Liver (tissue), 9 donors: ENCODE data around the gene C2. TPM values are rescaled to one million over a fixed set of nuclear protein-coding genes. Genes with fewer than 3 reads are reported as not detected.

Experiments
- DNase-seq: peaks from one replicate; pipeline ENCODE4 v3.0.0-alpha.2; 2017; ENCODE audit warnings: low spot score
- H3K27ac ChIP-seq, 2 donors: one replicate each; pipeline ENCODE4 v1.7.0; 2013; ENCODE audit warnings: inconsistent platforms in 2 of 2, low read length in 2 of 2, control low read depth in 1 of 2, low read depth in 1 of 2, mild to moderate bottlenecking in 1 of 2
- H3K27me3 ChIP-seq, 4 donors: one replicate each; pipeline versions ENCODE4 v1.6.1 to v1.7.0; 2013; ENCODE audit warnings: low read length in 3 of 4, inconsistent platforms in 1 of 4, mild to moderate bottlenecking in 1 of 4, moderate library complexity in 1 of 4; ENCODE audit not compliant: control insufficient read depth in 4 of 4, insufficient read depth in 4 of 4
- H3K36me3 ChIP-seq, 4 donors: one replicate each; pipeline versions ENCODE4 v1.6.1 to v1.7.0; 2013; ENCODE audit warnings: low read length in 3 of 4, mild to moderate bottlenecking in 3 of 4, low read depth in 1 of 4, moderate library complexity in 1 of 4; ENCODE audit not compliant: control insufficient read depth in 4 of 4, insufficient read depth in 3 of 4
- H3K4me1 ChIP-seq, 4 donors: one replicate each; pipeline versions ENCODE4 v1.6.1 to v1.7.0; 2013; ENCODE audit warnings: low read length in 3 of 4, mild to moderate bottlenecking in 3 of 4, moderate library complexity in 1 of 4; ENCODE audit not compliant: control insufficient read depth in 4 of 4, insufficient read depth in 4 of 4
- H3K4me3 ChIP-seq, 3 donors: one replicate each; pipeline versions ENCODE4 v1.6.1 to v1.7.0; 2013; ENCODE audit warnings: low read length in 3 of 3, control low read depth in 1 of 3, low read depth in 1 of 3, mild to moderate bottlenecking in 1 of 3
- H3K9ac ChIP-seq, 2 donors: one replicate each; pipeline ENCODE4 v1.7.0; 2013; ENCODE audit warnings: low read length in 2 of 2, mild to moderate bottlenecking in 2 of 2, moderate library complexity in 2 of 2, control low read depth in 1 of 2, low read depth in 1 of 2
- H3K9me3 ChIP-seq, 4 donors: one replicate each; pipeline versions ENCODE4 v1.6.1 to v1.7.0; 2013; ENCODE audit warnings: low read length in 3 of 4; ENCODE audit not compliant: control insufficient read depth in 4 of 4
- CTCF ChIP-seq: fragments of 150-350 bp; IDR thresholded peaks from 2 replicates; pipeline ENCODE4 v1.5.1; 2017; ENCODE audit warnings: improper control_type of control experiment, low read depth, low read length; ENCODE audit not compliant: missing input control
- EGR1 ChIP-seq, 2 donors: IDR thresholded peaks; 2 replicates each; pipeline ENCODE4 v1.6.1; 2016 to 2018; ENCODE audit warnings: antibody characterized with exemption in 2 of 2, low read depth in 2 of 2
- FOXA1 ChIP-seq: IDR thresholded peaks from 2 replicates; pipeline ENCODE4 v1.6.1; 2016; ENCODE audit warnings: antibody characterized with exemption
- GABPA ChIP-seq, 2 donors: IDR thresholded peaks in 1 of 2; conservative IDR thresholded peaks in 1 of 2; 2 replicates each; pipeline ENCODE4 v1.6.1; 2016; ENCODE audit warnings: antibody characterized with exemption in 2 of 2, mild to moderate bottlenecking in 1 of 2, moderate library complexity in 1 of 2
- MAX ChIP-seq: IDR thresholded peaks from 2 replicates; pipeline ENCODE4 v1.6.1; 2016; ENCODE audit warnings: antibody characterized with exemption
- NR2F2 ChIP-seq: IDR thresholded peaks from 2 replicates; pipeline ENCODE4 v1.6.1; 2016; ENCODE audit warnings: antibody characterized with exemption
- RAD21 ChIP-seq, 2 donors: IDR thresholded peaks; 2 replicates each; pipeline ENCODE4 v1.6.1; 2016; ENCODE audit warnings: antibody characterized with exemption in 2 of 2, mild to moderate bottlenecking in 2 of 2
- RXRA ChIP-seq, 2 donors: IDR thresholded peaks; 2 replicates each; pipeline ENCODE4 v1.6.1; 2017 to 2018; ENCODE audit warnings: antibody characterized with exemption in 2 of 2, mild to moderate bottlenecking in 1 of 2
- SP1 ChIP-seq: IDR thresholded peaks from 2 replicates; pipeline ENCODE4 v1.6.1; 2018; ENCODE audit warnings: antibody characterized with exemption, mild to moderate bottlenecking
- TAF1 ChIP-seq: conservative IDR thresholded peaks from 2 replicates; pipeline ENCODE4 v1.6.1; 2016; ENCODE audit warnings: antibody characterized with exemption, mild to moderate bottlenecking
- YY1 ChIP-seq: IDR thresholded peaks from 2 replicates; pipeline ENCODE4 v1.6.1; 2016; ENCODE audit warnings: antibody characterized with exemption, mild to moderate bottlenecking
- ZBTB33 ChIP-seq: IDR thresholded peaks from 2 replicates; pipeline ENCODE4 v1.6.1; 2016; ENCODE audit warnings: antibody characterized with exemption
- WGBS: extraction: QIAGEN DNeasy Blood & Tissue Kit; methylation state at CpG from one replicate; pipeline ENCODE4 v1.1.7; 2013; 5-methylcytosine and 5-hydroxymethylcytosine counted together
- polyA plus RNA-seq, 2 donors: library from polyadenylated mRNA; stranded (reverse) in 1 of 2; unstranded in 1 of 2; fragments of 200-250 nt in 1 of 2; fragments of >200 nt in 1 of 2; fragmentation: Nextera tagmentation in 1 of 2; extraction: Ambion mirVana in 1 of 2; gene quantifications; one replicate each; pipeline versions ENCODE4 v1.2.1 to v1.2.3, GENCODE V29; 2013 to 2015
- total RNA-seq, 2 donors: library from RNA; depleted of rRNA; stranded (reverse); fragments of >200 nt; gene quantifications; one replicate each; pipeline ENCODE4 v1.2.3, GENCODE V29; 2014
- donor health status: healthy.
- donor health status: healthy.
- donor health status: healthy.
- donor health status: healthy.
- donor health status: healthy.

Gene C2
- total and polyA plus RNA-seq, 4 donors: 212 to 522 (median 397) TPM

- Histone ChIP-seq H3K9me3 (no peaks in the 10 kb centered on the region), H3K27ac (peak overlapping the region; percentile 71 to 93), H3K9ac (peak overlapping the region; percentile 80 to 96), H3K4me3 (peak overlapping the region; percentile 64 to 97 (median 81)), H3K27me3 (no peaks in the 10 kb centered on the region), H3K36me3 (peaks cover 2 to 58% (median 45%) of the 10 kb centered on the region in 4 donors), H3K4me1 (peaks cover 7 to 59% (median 34%) of the 10 kb centered on the region in 4 donors)
- DNase-seq: no peak
- TF ChIP-seq NR2F2 (peak; percentile 60), RXRA (IDR thresholded peaks at IDR 0.05) (peak in 1 of 2 donors; percentile 29), YY1 (no peak)
- 41% methylated on average over 24 of the region's 24 CpGs for WGBS
These were observed 19.7 kb downstream of the C2 start for GRCh38 chr6:31947070-31947675.

- TF ChIP-seq SP1 (peak; percentile 4), CTCF (no peak)
- H3K27ac ChIP-seq: peak overlapping the region; percentile 71 to 93
- H3K9me3 ChIP-seq: no peaks in the 10 kb centered on the region
- no peak for DNase-seq
- H3K27me3 ChIP-seq: no peaks in the 10 kb centered on the region
- peaks cover 7 to 53% (median 34%) of the 10 kb centered on the region in 4 donors for H3K4me1 ChIP-seq
- 81% methylated on average over 4 of the region's 4 CpGs for whole genome bisulfite sequencing
- peak overlapping the region in 1 of 2 donors; percentile 96 for H3K9ac ChIP-seq
- H3K4me3 ChIP-seq: peak overlapping the region; percentile 64 to 97 (median 81)
- peaks cover 2 to 52% (median 42%) of the 10 kb centered on the region in 4 donors for H3K36me3 ChIP-seq
These were observed 20.3 kb downstream of the C2 start for GRCh38 chr6:31947864-31948263.

- H3K27ac ChIP-seq: peak overlapping the region; percentile 71 to 93
These were observed 20.8 kb downstream of the C2 start for GRCh38 chr6:31948306-31948705.

GRCh38 chr6:31948753-31949413, 21.4 kb downstream of the C2 start:
- Histone ChIP-seq H3K9me3 (no peaks in the 10 kb centered on the region), H3K27ac (peak overlapping the region; percentile 71 to 93), H3K9ac (no peak overlapping the region), H3K4me1 (peaks cover 7 to 43% (median 28%) of the 10 kb centered on the region in 4 donors), H3K27me3 (no peaks in the 10 kb centered on the region), H3K4me3 (peak overlapping the region in 1 of 3 donors; percentile 81), H3K36me3 (peaks cover 4 to 52% (median 43%) of the 10 kb centered on the region in 4 donors)
- 80% methylated on average over 6 of the region's 6 CpGs for WGBS
- no peak for DNase-seq
- TF ChIP-seq EGR1 (IDR thresholded peaks at IDR 0.05; ENCODE audit: low read depth in 2 of 2) (no peak), MAX (no peak), YY1 (no peak), RXRA (IDR thresholded peaks at IDR 0.05) (no peak), GABPA (IDR thresholded peaks at IDR 0.05 in 1 of 2, conservative IDR thresholded peaks at IDR 0.05 in 1 of 2) (no peak), FOXA1 (no peak), TAF1 (no peak), ZBTB33 (no peak), RAD21 (IDR thresholded peaks at IDR 0.05) (no peak)

More at GRCh38 chr6:31948306-31948705, 20.8 kb downstream of the C2 start:
- H3K4me1 ChIP-seq: peaks cover 7 to 48% (median 33%) of the 10 kb centered on the region in 4 donors
- H3K27me3 ChIP-seq: no peaks in the 10 kb centered on the region
- peak overlapping the region in 1 of 3 donors; percentile 81 for H3K4me3 ChIP-seq
- 58% methylated on average over 5 of the region's 5 CpGs for WGBS
- H3K9me3 ChIP-seq: no peaks in the 10 kb centered on the region
- TF ChIP-seq RXRA (IDR thresholded peaks at IDR 0.05) (peak in 1 of 2 donors; percentile 71), NR2F2 (peak; percentile 51), RAD21 (IDR thresholded peaks at IDR 0.05) (no peak)
- peaks cover 2 to 52% (median 43%) of the 10 kb centered on the region in 4 donors for H3K36me3 ChIP-seq
- no peak for DNase-seq
- no peak overlapping the region for H3K9ac ChIP-seq
